ENCODE results near the gene DHRS13.
"Not testable (repeated sequence)": the region's sequence is repeated elsewhere in the genome, so short reads cannot be mapped to it uniquely, and the experiment has no call there.

The DHRS13 gene

DNA sequence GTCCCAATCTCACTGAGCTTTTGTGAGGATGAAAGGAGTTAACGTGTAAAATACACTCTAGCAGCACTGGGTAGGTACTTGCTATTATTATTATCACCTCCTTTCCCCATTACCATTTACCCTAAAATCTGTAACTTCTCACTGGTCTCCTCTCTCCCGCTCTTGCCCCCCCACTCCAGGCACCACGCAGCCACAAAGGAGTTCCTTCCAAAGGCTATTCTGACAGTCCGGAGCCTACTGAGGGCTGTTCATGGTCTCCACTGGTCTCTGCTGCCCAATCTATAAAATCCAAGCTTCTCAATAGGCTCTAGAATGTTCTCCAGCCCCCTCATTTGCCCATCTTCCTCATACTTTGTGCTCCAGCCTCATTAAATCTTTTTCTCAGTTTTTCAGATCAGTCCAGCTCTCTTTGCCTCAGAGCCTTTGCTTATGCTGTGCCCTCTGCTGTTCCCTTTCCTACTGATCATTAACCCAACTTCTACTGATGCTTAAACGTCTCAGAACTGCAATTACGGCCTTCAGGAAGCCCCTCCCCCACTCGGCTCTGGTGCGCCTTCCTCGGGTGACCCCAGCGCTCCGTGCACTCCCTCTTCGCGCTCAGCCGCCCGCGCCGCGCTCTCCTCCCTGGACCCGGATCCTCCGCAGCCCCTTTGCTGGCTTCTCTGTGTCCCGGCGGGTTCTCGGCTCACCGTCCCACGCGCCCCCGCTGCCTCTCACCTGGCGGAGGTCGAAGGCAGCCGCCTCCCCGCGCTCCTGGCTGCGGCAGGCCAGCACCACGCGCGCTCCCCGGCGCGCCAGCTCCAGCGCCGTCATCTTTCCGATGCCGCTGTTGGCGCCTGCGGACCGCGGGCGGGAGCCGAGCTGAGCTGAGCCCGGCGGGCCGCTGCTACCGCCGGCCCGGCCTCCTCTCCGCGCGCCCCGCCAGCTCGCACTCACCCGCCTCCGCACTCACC, 737 bp downstream of the DHRS13 start:
- DNase-seq: no peak

DNA sequence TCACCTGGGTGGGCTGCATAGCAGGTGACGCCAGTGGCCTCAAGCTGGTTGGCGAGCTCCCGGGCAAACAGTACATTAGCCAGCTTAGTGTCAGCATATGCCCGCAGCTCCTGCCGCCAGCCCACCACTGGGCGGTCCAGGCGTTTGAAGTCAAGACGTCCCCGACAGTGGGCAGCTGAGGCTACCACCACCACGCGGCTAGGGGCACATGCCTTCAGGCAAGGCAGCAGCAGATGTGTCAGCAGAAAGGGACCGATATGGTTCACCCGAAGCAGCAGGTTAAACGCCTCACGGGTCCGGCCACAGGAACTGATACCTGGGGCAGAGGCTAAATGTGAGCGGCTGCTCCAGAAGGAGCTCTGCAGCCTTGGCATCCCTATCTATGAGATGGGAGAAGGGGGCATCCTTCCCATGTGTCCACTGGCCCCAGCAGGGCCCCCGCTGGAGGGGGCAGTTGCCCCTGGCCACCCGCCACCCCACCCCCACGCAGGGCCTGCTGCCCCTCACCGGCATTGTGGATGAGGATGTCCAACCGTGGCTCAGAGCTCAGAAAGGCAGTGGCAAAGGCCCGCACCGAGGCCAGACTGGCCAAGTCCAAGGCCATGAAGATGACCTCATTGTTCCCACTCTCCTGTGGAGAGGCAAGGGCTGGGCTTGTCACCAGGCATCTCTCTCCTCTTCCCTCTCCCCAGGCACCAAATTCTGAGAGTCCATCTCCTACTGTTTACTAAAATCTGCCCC, 1.7 kb downstream of the DHRS13 start:
- no peak for DNase-seq

DNA sequence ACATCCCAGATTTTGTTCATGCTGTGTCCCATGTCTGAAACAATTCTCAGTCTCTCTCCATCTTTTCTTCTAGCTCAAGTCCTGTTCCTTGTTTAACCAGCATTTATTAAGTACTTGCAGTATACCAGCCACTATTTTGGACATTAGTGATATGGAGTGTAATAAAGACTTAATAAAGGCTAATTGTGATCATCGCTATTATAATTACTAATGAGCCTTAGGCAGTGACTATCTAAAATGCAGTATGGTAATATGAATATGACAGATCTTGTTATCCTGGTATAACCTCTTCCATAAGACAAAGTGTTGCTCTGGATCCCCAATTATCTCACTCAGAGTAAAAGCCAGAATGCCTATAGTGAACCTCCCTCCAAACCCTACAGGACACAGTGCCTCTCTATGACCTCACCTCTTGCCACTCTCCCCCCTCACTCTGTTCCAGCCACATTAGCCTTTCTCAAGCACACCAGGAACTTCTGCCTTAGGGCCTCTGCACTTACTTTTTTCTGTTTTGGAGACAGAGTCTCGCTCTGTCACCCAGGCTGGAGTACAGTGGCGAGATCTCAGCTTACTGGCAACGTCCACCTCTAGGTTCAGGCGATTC, 3.6 kb downstream of the DHRS13 start:
- DNase-seq: no peak

DNA sequence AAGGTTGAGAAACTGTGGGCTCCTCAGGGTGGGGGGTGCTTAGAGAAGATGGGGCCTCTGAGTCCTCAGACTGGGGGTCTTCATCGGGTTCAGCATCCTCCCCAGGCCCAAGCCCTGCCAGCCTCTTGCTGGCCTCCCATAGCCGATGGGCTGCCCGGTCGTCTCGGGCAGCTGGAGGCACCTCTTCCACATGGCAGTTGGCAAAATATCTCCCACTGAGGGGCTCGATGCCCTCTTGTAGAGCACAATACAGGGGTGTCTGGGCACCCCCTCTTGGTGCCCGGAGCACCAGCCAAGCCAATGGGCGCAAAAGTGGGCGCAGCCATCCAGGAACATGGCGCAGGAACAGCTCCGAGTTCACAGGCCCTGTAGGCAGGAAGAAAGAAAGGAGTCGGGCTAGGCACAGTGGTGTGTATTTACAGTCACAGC, 4.3 kb downstream of the DHRS13 start:
- DNase-seq: no peak

GRCh38 chr17:28897769-28898526, 4.9 kb downstream of the DHRS13 start:
- DNase-seq: no peak

GRCh38 chr17:28896884-28897768, 5.8 kb downstream of the DHRS13 start, which contains the start of gene FLOT2:
FLOT2 (minus strand) TSS chr17:28897733; CDS start chr17:28897574, 159 bp downstream.
- peak; percentile 26 for DNase-seq

DNA sequence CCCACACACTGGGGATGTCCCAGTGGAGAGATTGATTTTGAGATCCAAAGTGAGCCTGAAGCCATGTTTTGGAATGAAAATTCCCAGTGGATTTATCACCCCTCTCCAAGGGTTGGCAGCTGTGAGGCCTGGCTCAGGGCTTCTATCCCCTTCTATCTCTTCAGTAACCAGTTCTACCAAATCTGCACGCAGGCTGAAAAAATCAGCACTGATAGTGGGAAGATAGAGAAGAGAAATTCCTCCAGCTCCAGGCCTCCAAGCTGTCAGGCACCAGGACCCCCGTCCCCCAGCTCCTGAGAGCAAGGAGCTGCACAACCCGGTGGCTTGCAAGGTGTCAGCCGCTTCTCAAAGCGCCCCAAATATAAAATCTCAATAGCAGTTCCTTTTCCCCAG, 6.4 kb downstream of the DHRS13 start:
- no peak for DNase-seq

DNA sequence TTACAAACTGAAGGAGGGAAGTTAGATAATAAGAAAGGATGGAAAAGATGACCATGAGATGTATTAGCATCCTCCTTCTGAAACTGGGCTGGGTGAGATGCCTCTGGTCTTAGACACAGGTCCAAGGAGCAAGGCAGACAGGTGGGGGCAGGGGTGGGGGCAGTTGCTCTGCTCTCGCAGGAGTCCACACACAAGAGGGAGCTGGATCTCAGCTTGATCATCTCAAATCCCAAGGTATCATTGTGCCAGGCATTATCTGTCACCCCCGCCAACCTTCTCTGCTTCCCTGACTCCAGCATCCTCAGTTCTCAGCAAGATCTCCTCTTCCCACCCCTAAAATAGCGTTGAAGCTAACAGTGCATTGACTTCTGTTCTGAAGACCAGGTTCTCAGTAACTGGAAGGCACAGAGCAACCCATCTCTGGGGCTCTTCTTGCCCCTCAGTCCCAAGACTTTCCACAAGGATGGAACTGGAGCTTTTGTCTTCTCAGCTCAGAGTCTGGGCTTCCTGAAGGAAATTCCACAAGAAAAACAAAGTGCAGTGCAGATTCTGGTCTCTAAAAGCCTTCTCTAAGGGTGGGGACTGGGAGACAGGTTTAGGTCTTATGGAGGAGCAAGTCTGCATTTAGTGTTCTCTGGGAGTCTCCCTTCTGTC, 7.0 kb downstream of the DHRS13 start:
- DNase-seq: no peak

- DNase-seq: not testable (repeated sequence)
Observed at GRCh38 chr17:28893248-28894183, 9.4 kb downstream of the DHRS13 start.

DNA sequence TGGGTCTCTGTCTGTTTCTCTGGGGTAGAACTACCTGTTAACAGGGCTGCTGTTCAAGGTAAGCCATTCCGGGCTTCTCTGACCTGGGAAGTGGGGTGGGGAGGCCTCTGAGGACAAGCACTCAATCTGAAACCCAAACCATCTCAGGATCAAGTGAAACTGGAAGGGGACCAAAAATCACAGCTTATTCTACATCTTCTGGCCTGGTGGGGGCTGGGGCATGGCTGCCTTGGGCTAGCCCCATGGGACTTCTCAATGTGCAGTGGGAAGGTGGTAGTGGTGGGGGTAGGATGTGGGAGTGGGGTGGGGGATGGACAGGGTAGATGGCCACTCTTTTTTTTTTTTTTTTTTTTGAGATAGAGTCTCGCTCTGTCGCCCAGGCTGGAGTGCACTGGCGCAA, 10.9 kb downstream of the DHRS13 start:
- DNase-seq: no peak

GRCh38 chr17:28891201-28891600, 11.7 kb downstream of the DHRS13 start:
- DNase-seq: no peak

- DNase-seq: no peak
Observed at GRCh38 chr17:28889996-28890395, 12.9 kb downstream of the DHRS13 start.

GRCh38 chr17:28888832-28889231, 14.0 kb downstream of the DHRS13 start:
- no peak for DNase-seq

DNA sequence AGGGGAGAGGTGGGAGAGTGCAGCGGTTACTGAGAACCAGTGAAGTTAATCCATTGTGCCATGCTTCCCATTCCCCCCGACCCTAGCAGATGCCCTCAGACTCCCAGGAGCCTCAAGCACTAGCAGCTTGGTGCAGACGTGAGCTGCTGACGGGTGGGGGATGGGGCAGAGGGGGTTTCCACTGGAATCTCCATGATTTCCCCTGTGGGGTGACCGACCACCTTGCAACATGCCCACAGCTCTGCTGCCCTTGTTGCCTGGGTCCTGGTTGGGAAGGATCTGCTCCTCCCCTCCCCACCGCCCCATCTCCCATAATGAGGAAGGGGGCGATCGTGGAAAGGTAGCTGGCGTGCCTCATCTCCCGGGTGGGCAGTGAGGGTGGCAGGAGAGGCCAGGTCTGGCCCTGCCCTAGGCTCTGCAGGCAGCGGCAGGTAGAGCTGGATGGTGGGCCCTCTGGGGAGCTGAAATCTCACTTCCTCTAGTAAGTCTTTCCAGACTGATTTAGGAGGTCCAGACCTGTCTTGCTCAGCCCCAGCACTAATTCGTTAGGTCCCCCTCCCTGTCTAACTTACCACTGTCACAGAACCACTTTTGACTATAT, 14.9 kb downstream of the DHRS13 start:
- DNase-seq: no peak

- no peak for DNase-seq
Observed at GRCh38 chr17:28885951-28886350, 16.9 kb downstream of the DHRS13 start.

DNA sequence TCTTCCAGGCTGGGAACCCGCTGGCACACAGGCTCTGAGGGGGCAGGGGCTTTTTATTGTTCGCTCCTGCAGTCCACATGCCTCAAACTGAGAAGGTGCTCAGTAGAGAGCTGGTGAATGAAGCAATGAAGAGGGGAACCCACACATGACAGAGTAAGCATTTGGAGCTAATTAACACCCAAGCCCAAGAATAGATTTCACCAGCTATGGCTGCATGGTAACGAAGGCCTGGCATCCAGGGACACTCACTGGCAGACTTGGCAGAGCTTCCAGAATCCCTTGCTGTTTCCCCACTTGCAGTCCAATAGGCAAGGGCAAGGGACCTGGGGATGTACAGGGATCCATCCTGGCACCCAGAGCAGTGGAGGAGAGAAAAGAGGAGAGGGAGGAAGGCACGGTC, 17.5 kb downstream of the DHRS13 start:
- DNase-seq: no peak

DNA sequence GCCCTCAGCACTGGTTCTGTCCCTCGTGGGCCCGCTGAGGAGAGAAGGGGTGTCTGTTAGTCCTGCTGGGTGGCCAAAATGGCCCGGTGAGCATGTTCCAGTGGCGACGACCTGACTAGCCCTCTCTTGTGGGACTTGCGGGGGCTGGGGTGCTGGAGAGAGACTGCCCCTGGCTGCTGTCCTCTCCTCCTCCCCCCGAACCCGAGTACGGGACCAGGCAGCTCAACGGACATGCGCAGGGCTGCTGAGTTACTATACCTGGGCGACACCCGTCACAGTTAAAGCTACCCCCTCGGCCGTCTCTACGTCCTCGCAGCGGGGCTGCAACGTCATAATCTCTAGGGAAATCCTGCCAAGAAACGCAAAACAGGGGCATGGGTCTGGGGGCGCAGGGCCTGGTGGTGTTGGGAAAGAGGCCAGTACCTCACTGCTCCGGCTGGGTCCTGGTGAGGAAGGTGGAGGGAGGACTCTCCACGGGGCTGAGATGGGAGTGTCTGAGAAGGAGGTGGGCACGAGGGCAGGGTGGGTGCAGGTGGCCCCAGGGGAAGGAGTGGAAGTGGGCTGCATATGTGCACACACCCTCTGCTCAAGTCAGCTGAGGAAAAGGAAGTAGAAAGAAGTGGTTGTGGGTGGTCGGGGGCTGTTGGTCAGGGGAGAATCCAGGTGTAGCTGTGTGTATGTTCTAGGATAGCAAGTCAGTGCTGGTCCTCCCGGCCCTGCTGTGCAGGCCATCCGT, 18.7 kb downstream of the DHRS13 start:
- DNase-seq: no peak

- no peak for DNase-seq
Observed at GRCh38 chr17:28882154-28882895, 20.6 kb downstream of the DHRS13 start.
